WTC11 (cell line): Measurements from ENCODE around the gene ZMPSTE24. TPM values are rescaled to one million over a fixed set of nuclear protein-coding genes. Genes with fewer than 3 reads are reported as not detected.

Source experiments
- ATAC-seq: fragments of 200-7000 bp; cut with Tn5 transposase; 2 replicates; pipeline ENCODE4 v1.10.0; 2021; ENCODE audit warnings: mild to moderate bottlenecking, moderate library complexity
- CTCF ChIA-PET: fragments of 300-600 bp; sonication (Branson Sonifier 250); formaldehyde crosslinking; loops from one replicate; lab custom pipeline; 2021; ENCODE audit warnings: antibody characterized with exemption; lab: Charles Lee
- POLR2A ChIA-PET: fragments of 350-600 bp; sonication (Branson Sonifier 250); formaldehyde crosslinking; loops from one replicate; lab custom pipeline; 2021; ENCODE audit warnings: antibody characterized with exemption; lab: Charles Lee
- DNase-seq: peaks from one replicate; pipeline ENCODE4 v3.0.0; 2021; ENCODE audit warnings: low spot score
- H3K27ac Mint-ChIP-seq: 2 replicates; pipeline ENCODE4 v1.8.0; 2021; ENCODE audit warnings: mixed read lengths
- H3K27me3 Mint-ChIP-seq: 2 replicates; pipeline ENCODE4 v1.8.0; 2021; ENCODE audit warnings: low read depth, mild to moderate bottlenecking, moderate library complexity, mixed read lengths
- H3K36me3 Mint-ChIP-seq: 2 replicates; pipeline ENCODE4 v1.8.0; 2021; ENCODE audit warnings: mixed read lengths
- H3K4me1 Mint-ChIP-seq: 2 replicates; pipeline ENCODE4 v1.8.0; 2022; ENCODE audit warnings: mixed read lengths
- H3K4me3 Mint-ChIP-seq: 2 replicates; pipeline ENCODE4 v1.8.0; 2021; ENCODE audit warnings: mild to moderate bottlenecking, moderate library complexity, mixed read lengths
- H3K9me3 Mint-ChIP-seq: 2 replicates; pipeline ENCODE4 v1.8.0; 2021; ENCODE audit warnings: mixed read lengths
- ARID4B ChIP-seq: sonication (generic); formaldehyde crosslinking; IDR thresholded peaks from 2 replicates; pipeline ENCODE4 v1.8.0; 2023; ENCODE audit warnings: missing genetic modification reagents, mild to moderate bottlenecking, borderline replicate concordance
- E2F1 ChIP-seq: sonication (generic); formaldehyde crosslinking; IDR thresholded peaks from 2 replicates; pipeline ENCODE4 v1.8.0; 2022; ENCODE audit warnings: mild to moderate bottlenecking, missing genetic modification reagents
- ESRRA ChIP-seq: sonication (generic); formaldehyde crosslinking; IDR thresholded peaks from 2 replicates; pipeline ENCODE4 v1.8.1; 2022; ENCODE audit warnings: mild to moderate bottlenecking, missing genetic modification reagents, borderline replicate concordance
- GABPB1 ChIP-seq: sonication (generic); formaldehyde crosslinking; IDR thresholded peaks from 2 replicates; pipeline ENCODE4 v1.8.1; 2023; ENCODE audit warnings: mild to moderate bottlenecking, missing genetic modification reagents
- JAZF1 ChIP-seq: fragments of 250-450 bp; sonication (Bioruptor Pico); IDR thresholded peaks from 2 replicates; pipeline ENCODE4 v1.9.0; 2021; ENCODE audit warnings: moderate library complexity, mild to moderate bottlenecking, inconsistent platforms
- KAT7 ChIP-seq: sonication (generic); formaldehyde crosslinking; IDR thresholded peaks from 2 replicates; pipeline ENCODE4 v1.8.1; 2023; ENCODE audit warnings: missing genetic modification reagents, mild to moderate bottlenecking, borderline replicate concordance
- MLX ChIP-seq: sonication (generic); formaldehyde crosslinking; IDR thresholded peaks from 2 replicates; pipeline ENCODE4 v1.8.1; 2023; ENCODE audit warnings: mild to moderate bottlenecking, missing genetic modification reagents, moderate library complexity
- MXD4 ChIP-seq: fragments of 250-450 bp; sonication (Bioruptor Pico); IDR thresholded peaks from 2 replicates; pipeline ENCODE4 v1.8.0; 2021; ENCODE audit warnings: mild to moderate bottlenecking, moderate library complexity, borderline replicate concordance
- NR1H2 ChIP-seq: sonication (generic); formaldehyde crosslinking; IDR thresholded peaks from 2 replicates; pipeline ENCODE4 v1.9.0; 2021; ENCODE audit warnings: mild to moderate bottlenecking, moderate library complexity, missing genetic modification reagents
- NR2C2 ChIP-seq: sonication (generic); formaldehyde crosslinking; IDR thresholded peaks from 2 replicates; pipeline ENCODE4 v1.8.0; 2022; ENCODE audit warnings: mild to moderate bottlenecking, missing genetic modification reagents
- OVOL2 ChIP-seq: fragments of 250-450 bp; sonication (Bioruptor Pico); IDR thresholded peaks from 2 replicates; pipeline ENCODE4 v1.9.0; 2021; ENCODE audit warnings: mild to moderate bottlenecking, borderline replicate concordance
- SP1 ChIP-seq: sonication (generic); formaldehyde crosslinking; conservative IDR thresholded peaks from 2 replicates; pipeline ENCODE4 v1.8.1; 2022; ENCODE audit warnings: missing genetic modification reagents
- TEAD1 ChIP-seq: sonication (generic); formaldehyde crosslinking; IDR thresholded peaks from 2 replicates; pipeline ENCODE4 v1.8.0; 2022; ENCODE audit warnings: mild to moderate bottlenecking, missing genetic modification reagents
- ZNF232 ChIP-seq: sonication (generic); formaldehyde crosslinking; IDR thresholded peaks from 2 replicates; pipeline ENCODE4 v1.8.0; 2022; ENCODE audit warnings: mild to moderate bottlenecking, missing genetic modification reagents
- ZNF423 ChIP-seq: fragments of 250-450 bp; sonication (Bioruptor Pico); IDR thresholded peaks from 2 replicates; pipeline ENCODE4 v2.1.2; 2022; ENCODE audit warnings: mild to moderate bottlenecking, moderate library complexity
- ZNF512 ChIP-seq: sonication (generic); formaldehyde crosslinking; IDR thresholded peaks from 2 replicates; pipeline ENCODE4 v1.8.1; 2022; ENCODE audit warnings: missing genetic modification reagents, borderline replicate concordance
- ZNF671 ChIP-seq: fragments of 250-450 bp; sonication (Bioruptor Pico); IDR thresholded peaks from 2 replicates; pipeline ENCODE4 v1.8.0; 2021; ENCODE audit warnings: mild to moderate bottlenecking
- total RNA-seq: library from RNA; stranded (reverse); gene quantifications from 3 replicates; pipeline ENCODE4 v1.2.3, GENCODE V29; 2021

Gene ZMPSTE24
- total RNA-seq, 1 experiment from 2014 or later, result 31.7 TPM

GRCh38 chr1:40281853-40282252 lies 23.8 kb downstream of the ZMPSTE24 start:
- Mint-ChIP-seq H3K27me3 (no peaks in the 10 kb centered on the region), H3K27ac (no peak overlapping the region), H3K4me1 (no peaks in the 10 kb centered on the region), H3K4me3 (no peak overlapping the region), H3K9me3 (no peaks in the 10 kb centered on the region), H3K36me3 (peaks cover 19% of the 10 kb centered on the region)
- DNase-seq (no peak), ATAC-seq (no peak)
- TF ChIP-seq ZNF232 (CRISPR knock-in tag) (no peak), MLX (CRISPR knock-in tag) (no peak), GABPB1 (CRISPR knock-in tag) (no peak), ZNF512 (no peak), KAT7 (CRISPR knock-in tag) (no peak), ZNF671 (CRISPR knock-in tag) (no peak), ZNF423 (CRISPR knock-in tag) (no peak), NR2C2 (CRISPR knock-in tag) (no peak), JAZF1 (CRISPR knock-in tag) (no peak), NR1H2 (CRISPR knock-in tag) (no peak), SP1 (CRISPR knock-in tag) (no peak), MXD4 (CRISPR knock-in tag) (no peak), ESRRA (CRISPR knock-in tag) (no peak)
- CTCF ChIA-PET, result interaction anchor here (0.8 to 2.0 kb wide), 4 partner anchors 33 to 138 kb away, joined by 3 to 8 read pairs (median 4); no protein-coding TSS in a partner anchor
- POLR2A ChIA-PET, result no interaction called here

GRCh38 chr1:40291293-40291692 lies 33.3 kb downstream of the ZMPSTE24 start:
- peaks cover 39% of the 10 kb centered on the region for H3K36me3 Mint-ChIP-seq
- H3K4me1 Mint-ChIP-seq, result peaks cover 12% of the 10 kb centered on the region
- H3K9me3 Mint-ChIP-seq, result no peaks in the 10 kb centered on the region
- no peak overlapping the region for H3K27ac Mint-ChIP-seq
- POLR2A ChIA-PET, result no interaction called here
- CTCF ChIA-PET, result interaction anchor here (1.0 to 3.0 kb wide), 4 partner anchors 24 to 147 kb away, joined by 5 to 14 read pairs (median 8); partner anchors contain the start of gene COL9A2
- no peak for DNase-seq
- TF ChIP-seq OVOL2 (CRISPR knock-in tag) (no peak), E2F1 (CRISPR knock-in tag) (no peak), TEAD1 (no peak), ARID4B (CRISPR knock-in tag) (no peak)
- TF ChIP-seq, all 79 proteins: peak for 0
- ATAC-seq, result no peak
- H3K27me3 Mint-ChIP-seq, result no peaks in the 10 kb centered on the region
- H3K4me3 Mint-ChIP-seq, result no peak overlapping the region
